Smooth muscle cell (in vitro differentiated cells): Measurements from ENCODE around the gene ZIC4. TPM values are rescaled to one million over a fixed set of nuclear protein-coding genes. Genes with fewer than 3 reads are reported as not detected.

Experiments used
- DNase-seq: peaks from one replicate; lab custom pipeline; 2025; ENCODE audit not compliant: unreplicated experiment; lab: John Stamatoyannopoulos, UW
- H2AFZ ChIP-seq: fragments of 200-600 bp; sonication (generic); 2 replicates; pipeline ENCODE4 v1.6.0; 2016; ENCODE audit warnings: antibody characterized with exemption, low read depth, mild to moderate bottlenecking
- H3F3A ChIP-seq: fragments of 200-600 bp; sonication (generic); 2 replicates; pipeline ENCODE4 v1.6.0; 2017; ENCODE audit warnings: antibody characterized with exemption, low read depth
- H3K27ac ChIP-seq: fragments of 200-600 bp; sonication (generic); 2 replicates; pipeline ENCODE4 v1.5.1; 2016; ENCODE audit warnings: low read depth, mild to moderate bottlenecking
- H3K27me3 ChIP-seq: fragments of 200-600 bp; sonication (generic); 2 replicates; pipeline ENCODE4 v1.6.1; 2016; ENCODE audit warnings: low read depth, mild to moderate bottlenecking
- H3K36me3 ChIP-seq: fragments of 200-600 bp; sonication (generic); 2 replicates; pipeline ENCODE4 v1.5.1; 2016; ENCODE audit warnings: low read depth
- H3K4me1 ChIP-seq: fragments of 200-600 bp; sonication (generic); 2 replicates; pipeline ENCODE4 v1.5.1; 2016; ENCODE audit warnings: low read depth
- H3K4me2 ChIP-seq: fragments of 200-600 bp; sonication (generic); 2 replicates; pipeline ENCODE4 v1.6.0; 2016; ENCODE audit warnings: mild to moderate bottlenecking
- H3K4me3 ChIP-seq: fragments of 200-600 bp; sonication (generic); 2 replicates; pipeline ENCODE4 v1.5.1; 2016; ENCODE audit warnings: mild to moderate bottlenecking
- H3K79me2 ChIP-seq: fragments of 200-600 bp; sonication (generic); 2 replicates; pipeline ENCODE4 v1.6.0; 2016; ENCODE audit warnings: low read depth, mild to moderate bottlenecking
- H3K9ac ChIP-seq: fragments of 200-600 bp; sonication (generic); 2 replicates; pipeline ENCODE4 v1.6.0; 2016; ENCODE audit warnings: low read depth
- H3K9me3 ChIP-seq: fragments of 200-600 bp; sonication (generic); replicated peaks from 2 replicates; pipeline ENCODE4 v1.5.1; 2016; ENCODE audit warnings: low read depth
- H4K20me1 ChIP-seq: fragments of 200-600 bp; sonication (generic); 2 replicates; pipeline ENCODE4 v1.6.0; 2016; ENCODE audit warnings: low read depth
- CTCF ChIP-seq: fragments of 200-600 bp; sonication (generic); IDR thresholded peaks from 2 replicates; pipeline ENCODE4 v1.5.1; 2017; ENCODE audit warnings: borderline replicate concordance, mild to moderate bottlenecking, antibody characterized with exemption; ENCODE audit not compliant: insufficient read depth, poor library complexity, severe bottlenecking
- WGBS: methylation state at CpG from one replicate; pipeline ENCODE4 v1.1.7; 2016; ENCODE audit warnings: low lambda C conversion rate; 5-methylcytosine and 5-hydroxymethylcytosine counted together
- polyA plus RNA-seq: library from polyadenylated mRNA; unstranded; fragments of >200 nt; fragmentation: Nextera tagmentation; extraction: Ambion mirVana; gene quantifications from 2 replicates; pipeline ENCODE4 v1.2.1, GENCODE V29; 2016
- total RNA-seq: library from RNA; depleted of rRNA; stranded (reverse); fragments of >200 nt; gene quantifications from 2 replicates; pipeline ENCODE4 v1.2.3, GENCODE V29; 2014

The ZIC4 gene
- total and polyA plus RNA-seq, 2 experiments from 2014 or later: not detected

DNA sequence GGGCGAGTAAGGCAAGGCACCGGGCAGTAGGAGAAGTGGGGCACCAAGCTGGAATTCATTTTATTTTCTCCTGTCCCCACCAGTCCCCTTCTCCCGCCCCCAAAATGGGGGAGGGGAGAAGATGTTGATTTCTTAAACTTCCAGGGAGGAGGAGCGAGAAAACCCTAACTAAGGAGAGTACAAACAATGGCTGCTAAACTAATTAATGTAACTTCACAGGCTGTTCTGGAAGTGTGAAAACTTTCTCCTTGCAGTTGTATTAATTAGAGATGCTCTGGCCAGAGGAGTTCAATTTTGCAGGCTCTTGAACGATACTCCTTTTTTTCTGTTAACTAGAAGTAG, 11.5 kb downstream of the ZIC4 start:
- Histone ChIP-seq H3K36me3 (no peaks in the 10 kb centered on the region), H3K9ac (no peak overlapping the region), H3F3A (no peaks in the 10 kb centered on the region), H3K27me3 (peaks cover 100% of the 10 kb centered on the region), H3K9me3 (no peaks in the 10 kb centered on the region), H3K4me3 (no peak overlapping the region), H2AFZ (no peak overlapping the region), H3K4me1 (peaks cover 36% of the 10 kb centered on the region), H3K4me2 (no peak overlapping the region), H3K79me2 (no peaks in the 10 kb centered on the region), H3K27ac (no peak overlapping the region), H4K20me1 (no peaks in the 10 kb centered on the region)
- no peak for DNase-seq
- TF ChIP-seq CTCF: no peak
- 11% methylated on average over 5 of the region's 5 CpGs for WGBS

GRCh38 chr3:147393943-147394883, 12.1 kb downstream of the ZIC4 start:
- Histone ChIP-seq H3K79me2 (no peaks in the 10 kb centered on the region), H3K27me3 (peaks cover 100% of the 10 kb centered on the region), H3F3A (no peaks in the 10 kb centered on the region), H3K4me2 (peak overlapping the region; percentile 83), H3K4me1 (peaks cover 36% of the 10 kb centered on the region), H3K27ac (no peak overlapping the region), H3K36me3 (no peaks in the 10 kb centered on the region), H3K9me3 (no peaks in the 10 kb centered on the region), H4K20me1 (no peaks in the 10 kb centered on the region), H3K4me3 (peak overlapping the region; percentile 36), H2AFZ (no peak overlapping the region), H3K9ac (no peak overlapping the region)
- 3% methylated on average over 31 of the region's 31 CpGs for whole genome bisulfite sequencing
- TF ChIP-seq CTCF: no peak
- DNase-seq: no peak

- H3K4me1 ChIP-seq: peaks cover 36% of the 10 kb centered on the region
- no peaks in the 10 kb centered on the region for H4K20me1 ChIP-seq
- TF ChIP-seq CTCF: no peak
- no peaks in the 10 kb centered on the region for H3K79me2 ChIP-seq
- peak overlapping the region; percentile 36 for H3K4me3 ChIP-seq
- DNase-seq: no peak
- no peaks in the 10 kb centered on the region for H3K9me3 ChIP-seq
- no peak overlapping the region for H3K27ac ChIP-seq
- H3K9ac ChIP-seq: no peak overlapping the region
- no peaks in the 10 kb centered on the region for H3F3A ChIP-seq
- H3K36me3 ChIP-seq: no peaks in the 10 kb centered on the region
- H3K27me3 ChIP-seq: peaks cover 100% of the 10 kb centered on the region
- peak overlapping the region; percentile 83 for H3K4me2 ChIP-seq
- WGBS: 1% methylated on average over 38 of the region's 54 CpGs
- no peak overlapping the region for H2AFZ ChIP-seq
These were observed 12.9 kb downstream of the ZIC4 start for GRCh38 chr3:147393261-147393942.
